AG04450 (cell line): Measurements from ENCODE around the gene LRFN4. TPM values are rescaled to one million over a fixed set of nuclear protein-coding genes. Genes with fewer than 3 reads are reported as not detected.

ENCODE experiments used
- CTCF ChIA-PET: fragments of 300-600, 350-600 bp; formaldehyde crosslinking; extraction: SDS; loops from one replicate; lab custom pipeline; 2022; ENCODE audit warnings: antibody characterized with exemption, inconsistent platforms; lab: Charles Lee
- POLR2A ChIA-PET: fragments of 350-600 bp; formaldehyde crosslinking; extraction: SDS; loops from one replicate; lab custom pipeline; 2021; ENCODE audit warnings: antibody characterized with exemption, inconsistent platforms; lab: Yijun Ruan, JAX
- DNase-seq: peaks from one replicate; pipeline ENCODE4 v3.0.0-alpha.2; 2011; ENCODE audit warnings: low read depth, low spot score
- H3K27ac ChIP-seq: one replicate; pipeline ENCODE4 v1.5.1; 2012; ENCODE audit warnings: low read depth, low read length, control low read depth
- H3K27me3 ChIP-seq: one replicate; pipeline ENCODE4 v1.6.0; 2012; ENCODE audit warnings: low read length; ENCODE audit not compliant: control insufficient read depth, insufficient read depth
- H3K4me3 ChIP-seq: 2 replicates; pipeline ENCODE4 v1.5.1; 2011; ENCODE audit warnings: mild to moderate bottlenecking, low read depth, low read length, control low read depth
- H3K9me3 ChIP-seq: 2 replicates; pipeline ENCODE4 v1.5.1; 2012; ENCODE audit warnings: low read length; ENCODE audit not compliant: control insufficient read depth, insufficient read depth
- polyA plus RNA-seq: library from polyadenylated mRNA; depleted of rRNA; stranded (reverse); fragments of >200 nt; gene quantifications from 2 replicates; pipeline ENCODE4 v1.2.3, GENCODE V29; 2011
- TF ChIP-seq, protein P1 (sequence below): IDR thresholded peaks from 2 replicates; pipeline ENCODE4 v1.5.1; 2011; ENCODE audit warnings: low read depth, low read length, control low read depth, inconsistent platforms

The LRFN4 gene
- polyA plus RNA-seq, 1 experiment = 5.5 TPM

DNA sequence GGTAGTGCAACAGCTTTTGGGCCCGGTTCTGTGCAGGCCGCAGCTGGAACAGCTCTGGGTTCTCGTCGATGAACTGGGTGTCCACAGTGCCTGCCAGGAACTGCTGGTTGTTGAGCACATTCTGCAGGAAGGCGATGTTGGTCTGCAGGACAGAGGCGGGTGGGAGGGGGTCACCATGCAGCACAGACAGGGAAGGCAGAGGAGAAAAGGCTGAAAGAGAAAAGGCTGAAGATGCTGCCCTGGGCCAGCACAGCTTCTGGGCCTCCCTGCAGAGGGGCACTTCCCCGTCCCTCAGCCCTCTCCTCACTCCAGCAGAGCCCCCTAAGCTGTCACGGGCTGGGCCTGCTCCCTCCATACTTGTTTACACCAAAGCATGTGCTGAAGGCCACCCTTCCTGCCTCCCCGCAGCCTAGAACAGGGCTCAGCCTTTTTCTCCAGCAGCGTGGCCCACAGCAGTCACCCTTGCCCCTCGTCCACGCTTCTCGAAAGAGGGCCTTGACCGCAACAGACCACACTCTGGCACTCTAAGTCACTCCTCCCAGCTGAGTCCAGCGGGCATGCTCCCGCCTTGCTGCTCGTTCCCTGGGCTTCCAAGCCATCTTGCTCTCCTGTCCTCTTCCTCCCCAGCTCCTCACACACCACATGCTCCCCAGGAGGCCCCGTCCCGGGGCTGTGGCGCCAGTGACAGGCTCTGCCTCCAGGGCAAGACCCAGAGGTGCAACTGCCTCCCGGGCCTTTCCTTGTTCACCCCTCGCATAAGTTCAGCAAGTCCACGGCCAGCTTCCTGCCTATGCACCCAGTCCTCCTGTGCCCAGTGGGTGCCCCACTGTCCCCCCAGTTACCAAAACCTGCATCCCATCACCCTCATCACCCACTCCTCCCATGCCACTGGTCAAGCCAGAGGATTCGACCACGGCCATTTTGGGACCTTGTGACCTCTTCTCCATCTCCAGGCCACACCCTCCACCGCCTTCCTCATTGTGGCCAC is 3.3 kb upstream of the LRFN4 start:
- no peak for DNase-seq
- POLR2A ChIA-PET = no interaction called here
- no peaks in the 10 kb centered on the region for H3K27me3 ChIP-seq
- TF ChIP-seq, protein P1, sequence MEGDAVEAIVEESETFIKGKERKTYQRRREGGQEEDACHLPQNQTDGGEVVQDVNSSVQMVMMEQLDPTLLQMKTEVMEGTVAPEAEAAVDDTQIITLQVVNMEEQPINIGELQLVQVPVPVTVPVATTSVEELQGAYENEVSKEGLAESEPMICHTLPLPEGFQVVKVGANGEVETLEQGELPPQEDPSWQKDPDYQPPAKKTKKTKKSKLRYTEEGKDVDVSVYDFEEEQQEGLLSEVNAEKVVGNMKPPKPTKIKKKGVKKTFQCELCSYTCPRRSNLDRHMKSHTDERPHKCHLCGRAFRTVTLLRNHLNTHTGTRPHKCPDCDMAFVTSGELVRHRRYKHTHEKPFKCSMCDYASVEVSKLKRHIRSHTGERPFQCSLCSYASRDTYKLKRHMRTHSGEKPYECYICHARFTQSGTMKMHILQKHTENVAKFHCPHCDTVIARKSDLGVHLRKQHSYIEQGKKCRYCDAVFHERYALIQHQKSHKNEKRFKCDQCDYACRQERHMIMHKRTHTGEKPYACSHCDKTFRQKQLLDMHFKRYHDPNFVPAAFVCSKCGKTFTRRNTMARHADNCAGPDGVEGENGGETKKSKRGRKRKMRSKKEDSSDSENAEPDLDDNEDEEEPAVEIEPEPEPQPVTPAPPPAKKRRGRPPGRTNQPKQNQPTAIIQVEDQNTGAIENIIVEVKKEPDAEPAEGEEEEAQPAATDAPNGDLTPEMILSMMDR = no peak
- CTCF ChIA-PET = no interaction called here
- H3K4me3 ChIP-seq = no peak overlapping the region
- peaks cover 6% of the 10 kb centered on the region; the same call in 1 of the 2 replicates for H3K9me3 ChIP-seq
- no peak overlapping the region for H3K27ac ChIP-seq

- Histone ChIP-seq H3K4me3 (no peak overlapping the region), H3K9me3 (peaks cover 6% of the 10 kb centered on the region; the same call in 1 of the 2 replicates), H3K27ac (no peak overlapping the region), H3K27me3 (no peaks in the 10 kb centered on the region)
- TF ChIP-seq, protein P1 = no peak
- ChIA-PET CTCF (no interaction called here), POLR2A (interaction anchor here (2.4 kb wide), 1 partner anchor 11 kb away, joined by 16 read pairs; the partner anchor contains the start of gene RCE1)
- DNase-seq = no peak
Measured at GRCh38 chr11:66854231-66854661, 2.6 kb upstream of the LRFN4 start.

DNA sequence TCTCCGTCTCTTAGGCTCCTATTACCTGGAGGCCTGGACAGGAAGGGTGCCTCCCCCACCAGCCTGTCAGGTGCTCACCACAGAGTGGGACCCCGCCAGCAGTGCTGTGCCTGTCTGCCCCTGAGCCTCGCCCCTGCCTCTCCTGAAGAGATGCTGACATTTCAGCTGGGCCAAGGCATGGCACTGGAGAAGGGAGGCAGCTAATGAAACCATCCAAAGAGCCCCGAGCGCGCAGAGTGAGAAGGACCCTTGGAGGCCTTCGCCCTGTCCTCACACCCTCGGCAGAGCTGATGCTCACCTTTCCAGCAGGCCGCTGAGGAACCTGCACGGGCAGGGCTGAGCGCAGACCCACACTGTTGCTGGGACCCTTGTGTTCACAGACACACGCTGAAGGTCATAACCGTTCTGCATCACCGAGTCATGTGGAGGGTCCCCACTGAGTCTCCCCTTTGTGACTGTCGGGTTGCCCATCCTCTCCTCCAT is 2.1 kb upstream of the LRFN4 start:
- H3K27ac ChIP-seq = no peak overlapping the region
- H3K4me3 ChIP-seq = no peak overlapping the region
- ChIA-PET POLR2A (interaction anchor here (2.4 kb wide), 1 partner anchor 12 kb away, joined by 16 read pairs; the partner anchor contains the start of gene RCE1), CTCF (no interaction called here)
- H3K9me3 ChIP-seq = peaks cover 6% of the 10 kb centered on the region; the same call in 1 of the 2 replicates
- DNase-seq = no peak
- TF ChIP-seq, protein P1 = no peak
- no peaks in the 10 kb centered on the region for H3K27me3 ChIP-seq

DNA sequence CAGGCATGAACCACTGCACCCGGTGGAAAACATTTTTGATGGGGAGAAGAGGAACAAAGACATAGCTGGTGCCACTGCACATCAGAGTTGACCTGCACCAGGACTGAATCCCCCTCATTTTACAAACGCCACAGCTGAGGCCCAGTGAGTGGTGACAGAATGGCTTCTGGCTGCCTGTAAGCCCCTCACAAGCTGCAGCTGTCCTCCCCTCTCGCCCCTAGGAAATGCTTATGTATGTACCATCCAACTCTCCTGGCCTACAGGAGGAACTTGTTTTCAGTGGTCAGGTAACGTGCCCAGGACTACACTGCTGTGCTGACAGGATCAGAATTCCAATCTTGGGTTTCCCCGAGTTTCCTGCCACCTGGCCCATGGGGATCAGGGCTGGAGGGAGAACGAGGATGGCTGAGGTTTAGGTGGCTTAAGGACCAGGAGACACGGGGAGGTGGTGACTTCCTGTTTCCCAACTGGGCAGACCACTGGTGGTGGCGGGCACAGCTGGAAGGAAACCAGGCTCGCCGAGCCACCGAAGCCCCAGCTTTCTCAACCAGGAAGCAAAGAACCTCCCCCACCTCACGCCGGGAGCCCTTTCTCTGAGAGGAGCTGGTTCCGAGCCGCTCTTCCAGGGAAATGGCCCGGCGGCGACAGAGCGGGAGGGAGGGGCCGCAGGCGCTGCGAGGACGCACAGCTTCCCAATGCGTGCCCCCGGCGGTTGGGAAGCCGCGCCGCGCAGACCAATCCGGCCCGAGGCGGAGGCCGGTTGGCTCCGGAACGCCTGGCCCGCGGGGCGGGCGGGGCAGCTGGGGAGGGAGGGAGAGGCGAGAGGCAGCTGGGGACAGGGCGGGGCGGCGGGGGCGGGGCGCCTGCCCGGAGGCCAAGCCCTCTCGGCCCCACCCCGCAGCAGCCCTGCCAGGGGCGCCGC is 1.0 kb upstream of the LRFN4 start:
- Histone ChIP-seq H3K4me3 (peak overlapping the region; percentile 74), H3K27me3 (no peaks in the 10 kb centered on the region), H3K27ac (peak overlapping the region; percentile 77), H3K9me3 (peaks cover 6% of the 10 kb centered on the region; the same call in 1 of the 2 replicates)
- TF ChIP-seq, protein P1 = no peak
- CTCF ChIA-PET = interaction anchor here (0.6 kb wide), 1 partner anchor 737 kb away, joined by 6 read pairs; no protein-coding TSS in a partner anchor
- DNase-seq = no peak
- POLR2A ChIA-PET = interaction anchor here (0.6 to 2.4 kb wide), 6 partner anchors 13 to 987 kb away, joined by 3 to 16 read pairs (median 4); partner anchors contain the start of genes RBM4B and RCE1
